Psoas muscle (tissue), 8 donors: ENCODE measurements around the gene TRAPPC5. TPM values are rescaled to one million over a fixed set of nuclear protein-coding genes. Genes with fewer than 3 reads are reported as not detected.

Experiments used
- ATAC-seq, 4 donors: fragments of 200-7000 bp; cut with Tn5 transposase; one replicate each; pipeline ENCODE4 v1.9.1; 2020; ENCODE audit warnings: moderate library complexity in 3 of 4, mild to moderate bottlenecking in 2 of 4
- DNase-seq, 2 donors: peaks; one replicate each; pipeline ENCODE4 v3.0.0-alpha.2; 2020
- H3K27ac ChIP-seq: fragments of 200-600 bp; one replicate; pipeline ENCODE4 v1.8.0; 2022
- H3K27me3 ChIP-seq, 3 donors: fragments of 200-600 bp in 1 of 3; one replicate each; pipeline versions ENCODE4 v1.6.1 to v1.8.0; 2013 to 2022; ENCODE audit warnings: low read length in 2 of 3, mild to moderate bottlenecking in 2 of 3, moderate library complexity in 1 of 3; ENCODE audit not compliant: insufficient read depth in 3 of 3
- H3K36me3 ChIP-seq, 2 donors: fragments of 200-600 bp in 1 of 2; one replicate each; pipeline versions ENCODE4 v1.6.1 to v1.8.0; 2013 to 2022; ENCODE audit warnings: low read depth in 1 of 2, mild to moderate bottlenecking in 1 of 2, moderate library complexity in 1 of 2; ENCODE audit not compliant: insufficient read depth in 1 of 2
- H3K4me1 ChIP-seq: fragments of 200-600 bp; one replicate; pipeline ENCODE4 v1.8.0; 2022
- H3K4me3 ChIP-seq: fragments of 200-600 bp; one replicate; pipeline ENCODE4 v1.8.0; 2022; ENCODE audit warnings: mild to moderate bottlenecking
- H3K9me3 ChIP-seq: fragments of 200-600 bp; one replicate; pipeline ENCODE4 v1.8.0; 2022
- WGBS, 3 donors: extraction: QIAGEN DNeasy Blood & Tissue Kit; methylation state at CpG; one replicate each; pipeline versions ENCODE4 v1.1.6 to v1.1.7; 2013; 5-methylcytosine and 5-hydroxymethylcytosine counted together
- intact Hi-C, 2 donors: fragments of 100-400 bp; cut with DNase I; formaldehyde crosslinking; loops; one replicate each; pipeline versions ENCODE4 v1.11.0 to v1.14.2; 2022
- polyA plus RNA-seq, 3 donors: library from polyadenylated mRNA; stranded (reverse); fragments of 200-250 nt; gene quantifications; one replicate each; pipeline ENCODE4 v1.2.3, GENCODE V29; 2013
- total RNA-seq, 4 donors: library from RNA; stranded (reverse); fragmentation: NEBNext Ultra II Directional in 2 of 4; extraction: Animal tissue kit (Norgen Biotek cat#: 25700) in 2 of 4; gene quantifications; one replicate each; pipeline versions ENCODE4 v1.2.1 to v1.2.4, GENCODE V29; 2021 to 2023
- TF ChIP-seq, protein P1 (sequence below): fragments of 200-600 bp; IDR thresholded peaks from one replicate; pipeline ENCODE4 v1.8.0; 2022; ENCODE audit warnings: antibody characterized with exemption
- donor health status: healthy with polysubstance abuse.
- donor health status: DM: no; HTN: no; CAD: no; lungs with moderate emphysema.
- donor health status: Bipolar disorder and iron deficiency.
- donor health status: healthy.
- donor health status: DM: yes; HTN: yes; CAD: no.
- donor health status: DM: no; HTN: no; CAD: no.
- donor health status: DM: no; HTN: no; CAD: no.
- donor health status: DM: yes; HTN: yes; CAD: no.

The TRAPPC5 gene
- total and polyA plus RNA-seq, 7 donors = 40.6 to 164 (median 101) TPM

DNA sequence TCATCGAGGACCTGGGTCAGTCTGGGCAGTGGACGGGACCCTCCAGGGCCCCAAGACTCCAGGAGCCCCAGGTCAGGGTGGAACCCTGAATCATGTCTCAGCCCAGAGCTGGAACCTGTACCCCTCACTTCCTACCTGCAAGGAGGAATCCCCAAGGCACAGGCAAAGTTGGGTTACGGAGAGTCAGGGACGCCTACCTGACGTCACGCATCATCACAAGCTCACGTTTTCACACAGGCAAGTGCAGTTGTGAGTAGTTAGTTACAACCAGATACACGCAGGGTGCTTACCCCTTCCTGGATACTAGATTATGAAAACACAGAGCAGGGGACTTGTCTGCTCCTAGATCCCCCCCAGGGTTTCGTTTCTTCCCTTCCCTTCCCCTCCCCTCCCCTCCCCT lies 9.8 kb upstream of the TRAPPC5 start:
- Histone ChIP-seq H3K27ac (no peak overlapping the region), H3K4me1 (no peaks in the 10 kb centered on the region), H3K4me3 (no peak overlapping the region), H3K36me3 (no peaks in the 10 kb centered on the region), H3K9me3 (no peaks in the 10 kb centered on the region), H3K27me3 (peaks cover 0 to 39% (median 19%) of the 10 kb centered on the region in 3 donors)
- WGBS, 3 donors = 23 to 30% (median 25%) methylated on average over 9 of the region's 9 CpGs
- intact Hi-C loops = no loop called here
- no peak for ATAC-seq
- TF ChIP-seq, protein P1, sequence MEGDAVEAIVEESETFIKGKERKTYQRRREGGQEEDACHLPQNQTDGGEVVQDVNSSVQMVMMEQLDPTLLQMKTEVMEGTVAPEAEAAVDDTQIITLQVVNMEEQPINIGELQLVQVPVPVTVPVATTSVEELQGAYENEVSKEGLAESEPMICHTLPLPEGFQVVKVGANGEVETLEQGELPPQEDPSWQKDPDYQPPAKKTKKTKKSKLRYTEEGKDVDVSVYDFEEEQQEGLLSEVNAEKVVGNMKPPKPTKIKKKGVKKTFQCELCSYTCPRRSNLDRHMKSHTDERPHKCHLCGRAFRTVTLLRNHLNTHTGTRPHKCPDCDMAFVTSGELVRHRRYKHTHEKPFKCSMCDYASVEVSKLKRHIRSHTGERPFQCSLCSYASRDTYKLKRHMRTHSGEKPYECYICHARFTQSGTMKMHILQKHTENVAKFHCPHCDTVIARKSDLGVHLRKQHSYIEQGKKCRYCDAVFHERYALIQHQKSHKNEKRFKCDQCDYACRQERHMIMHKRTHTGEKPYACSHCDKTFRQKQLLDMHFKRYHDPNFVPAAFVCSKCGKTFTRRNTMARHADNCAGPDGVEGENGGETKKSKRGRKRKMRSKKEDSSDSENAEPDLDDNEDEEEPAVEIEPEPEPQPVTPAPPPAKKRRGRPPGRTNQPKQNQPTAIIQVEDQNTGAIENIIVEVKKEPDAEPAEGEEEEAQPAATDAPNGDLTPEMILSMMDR = no peak
- no peak for DNase-seq

DNA sequence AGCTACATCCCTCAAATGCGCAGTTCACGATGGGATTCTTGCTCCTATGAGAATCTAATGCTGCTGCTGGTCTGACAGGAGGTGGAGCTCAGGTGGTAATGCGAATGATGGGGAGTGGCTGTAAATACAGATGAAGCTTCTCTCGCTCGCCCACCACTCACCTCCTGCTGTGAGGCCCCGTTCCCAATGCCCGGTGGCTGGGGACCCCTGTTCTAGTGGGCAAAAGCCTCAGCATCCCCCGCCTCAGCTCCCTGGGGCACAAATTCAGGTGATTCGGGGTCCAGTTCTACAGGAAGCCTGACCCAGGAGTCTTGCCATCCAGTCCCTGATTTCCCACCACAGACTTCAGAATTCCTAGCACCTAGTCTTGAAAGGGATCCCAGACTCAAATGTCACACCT lies 8.1 kb upstream of the TRAPPC5 start:
- peaks cover 0 to 50% (median 17%) of the 10 kb centered on the region in 3 donors for H3K27me3 ChIP-seq
- H3K9me3 ChIP-seq = no peaks in the 10 kb centered on the region
- no peaks in the 10 kb centered on the region for H3K4me1 ChIP-seq
- DNase-seq (no peak), ATAC-seq (no peak)
- H3K4me3 ChIP-seq = no peak overlapping the region
- TF ChIP-seq, protein P1 = no peak
- no peaks in the 10 kb centered on the region for H3K36me3 ChIP-seq
- intact Hi-C loops = no loop called here
- no peak overlapping the region for H3K27ac ChIP-seq
- 46 to 53% (median 49%) methylated on average over 9 of the region's 9 CpGs for WGBS, 3 donors

DNA sequence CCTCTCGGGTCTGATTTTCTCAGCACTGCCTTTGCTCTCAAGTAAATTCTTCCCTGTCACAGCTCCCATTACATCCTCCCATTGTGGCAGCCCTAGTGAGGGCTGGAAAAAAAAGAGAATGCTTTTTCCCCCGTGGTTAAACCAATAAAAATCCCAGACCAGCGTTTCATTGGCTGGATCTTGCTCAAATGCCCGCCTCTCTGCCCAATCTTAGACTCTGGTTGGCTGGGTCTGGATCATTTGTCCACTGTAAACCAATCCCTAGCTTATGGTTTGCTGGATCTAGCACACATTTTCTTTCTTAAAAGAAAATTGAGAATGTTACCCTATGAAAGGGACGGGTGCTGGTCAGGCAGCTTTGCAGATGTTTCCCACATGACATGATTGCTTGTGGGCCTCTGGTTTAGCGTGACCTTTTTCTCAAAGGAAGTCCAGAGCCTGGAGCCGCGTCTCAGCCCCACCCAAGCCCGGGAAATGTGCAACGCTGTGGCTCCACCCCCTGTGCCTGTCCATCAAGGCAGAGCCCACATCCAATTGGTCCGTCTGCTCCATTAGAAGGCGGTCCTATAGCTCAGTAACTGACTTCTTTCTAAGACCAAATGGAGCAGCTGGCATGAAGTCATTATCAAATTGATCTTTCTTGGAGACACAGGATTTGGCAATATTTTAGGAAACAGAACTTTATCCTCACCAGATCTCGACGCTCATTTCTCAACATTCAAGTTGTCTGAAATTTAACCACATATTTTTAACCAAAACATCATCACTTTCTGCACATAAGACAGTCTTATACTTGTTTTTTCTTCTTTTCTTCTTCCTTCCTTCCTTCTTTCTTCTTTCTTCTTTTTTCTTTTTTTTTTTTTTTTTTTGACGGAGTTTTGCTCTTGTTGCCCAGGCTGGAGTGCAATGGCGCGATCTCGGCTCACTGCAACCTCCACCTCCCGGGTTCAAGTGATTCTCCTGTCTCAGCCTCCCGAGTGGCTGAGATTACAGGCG lies 6.3 kb upstream of the TRAPPC5 start:
- H3K9me3 ChIP-seq = no peaks in the 10 kb centered on the region
- TF ChIP-seq, protein P1 = no peak
- peaks cover 0 to 44% (median 12%) of the 10 kb centered on the region in 3 donors for H3K27me3 ChIP-seq
- intact Hi-C loops = loop anchor here in 1 of 2 donors (5.0 kb wide), 1 partner anchor 107 kb away; no protein-coding TSS in a partner anchor
- DNase-seq = peak; percentile 63 to 75
- H3K4me3 ChIP-seq = no peak overlapping the region
- no peak overlapping the region for H3K27ac ChIP-seq
- WGBS, 3 donors = 39 to 50% (median 47%) methylated on average over 16 to 20 of the region's 21 CpGs
- H3K36me3 ChIP-seq = no peaks in the 10 kb centered on the region
- H3K4me1 ChIP-seq = no peaks in the 10 kb centered on the region
- ATAC-seq = peak in 3 of 4 donors; percentile 55 to 75 (median 73)

DNA sequence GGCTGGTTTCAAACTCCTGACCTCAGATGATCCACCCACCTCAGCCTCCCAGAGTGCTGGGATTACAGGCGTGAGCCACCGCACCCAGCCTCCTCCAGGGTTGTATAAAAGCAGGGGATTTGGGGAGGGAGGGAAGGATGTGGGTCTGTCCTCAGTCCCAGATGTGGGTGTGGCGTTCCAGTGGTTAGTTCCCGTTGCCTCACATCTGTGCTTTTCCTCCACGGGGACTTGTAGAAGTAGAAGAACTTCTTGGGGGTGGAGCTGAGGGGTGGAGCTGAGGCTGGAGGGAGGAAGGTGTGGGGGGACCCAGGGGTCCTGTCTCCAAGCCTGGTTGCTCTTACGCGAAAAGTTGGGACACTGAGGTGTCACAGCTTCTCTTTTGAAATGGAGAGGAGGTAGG lies 4.3 kb upstream of the TRAPPC5 start:
- TF ChIP-seq, protein P1 = no peak
- H3K27ac ChIP-seq = no peak overlapping the region
- H3K4me1 ChIP-seq = no peaks in the 10 kb centered on the region
- ATAC-seq (no peak), DNase-seq (no peak)
- no peaks in the 10 kb centered on the region for H3K9me3 ChIP-seq
- WGBS, 3 donors = 36 to 37% (median 37%) methylated on average over 7 of the region's 7 CpGs
- H3K27me3 ChIP-seq = peaks cover 0 to 32% (median 3%) of the 10 kb centered on the region in 3 donors
- H3K36me3 ChIP-seq = no peaks in the 10 kb centered on the region
- intact Hi-C loops = loop anchor here in 1 of 2 donors (5.0 kb wide), 1 partner anchor 109 kb away; no protein-coding TSS in a partner anchor
- no peak overlapping the region for H3K4me3 ChIP-seq
